Measurements from ENCODE around the gene UNCX.
A peak's percentile ranks its signal among the peaks of the same experiment; 100 is the strongest.
"Not testable (repeated sequence)": the region's sequence is repeated elsewhere in the genome, so short reads cannot be mapped to it uniquely, and the experiment has no call there.

UNCX gene

DNA sequence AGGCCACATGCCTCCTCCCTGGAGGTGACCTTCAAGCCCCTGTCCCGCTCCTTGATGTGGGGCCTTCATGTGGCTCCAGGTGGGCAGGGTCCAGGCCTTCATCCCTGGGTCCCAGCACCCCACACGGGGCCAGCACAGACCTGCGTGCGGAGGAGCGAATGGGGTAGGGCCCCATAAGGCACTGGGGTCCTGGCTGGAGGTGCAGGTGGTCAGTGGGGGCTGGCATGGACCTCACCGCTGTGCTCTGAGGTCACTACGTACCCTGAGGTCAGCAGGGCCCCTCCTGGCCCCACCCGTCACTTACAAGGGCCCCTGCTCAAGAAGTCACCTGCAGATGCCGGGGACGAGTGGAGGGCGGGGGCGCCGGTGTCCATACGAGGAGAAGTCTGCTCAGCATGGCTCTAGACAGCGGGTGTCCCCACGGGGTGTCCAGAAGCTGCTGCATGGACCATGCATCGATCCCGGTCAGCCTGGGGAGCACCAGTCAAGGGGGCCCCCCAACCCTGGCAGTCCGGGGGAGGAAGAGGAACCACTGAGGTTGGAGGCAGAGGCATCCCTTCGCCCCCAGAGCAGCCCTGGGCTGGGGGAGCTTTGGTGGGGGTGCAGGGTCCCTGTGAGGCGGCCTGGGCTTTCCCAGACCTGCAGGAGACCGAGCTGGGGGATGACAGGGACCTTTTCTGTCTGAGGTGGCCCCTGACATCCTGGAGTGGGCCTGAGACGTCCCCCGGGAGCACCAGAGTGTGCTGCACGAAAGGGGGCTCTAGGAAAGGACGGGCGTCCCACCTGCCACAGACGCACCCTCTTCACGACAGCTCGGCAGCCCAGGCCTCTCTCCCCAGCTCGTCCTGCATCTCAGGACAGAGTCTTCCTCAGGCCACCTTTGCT lies 34.6 kb downstream of the UNCX start:
- Mint-ChIP-seq H3K4me3 (no peak overlapping the region), H3K27ac (no peak overlapping the region), H3K27me3 (peaks cover 45% of the 10 kb centered on the region), H3K4me1 (no peaks in the 10 kb centered on the region), H3K36me3 (no peaks in the 10 kb centered on the region), H3K9me3 (peaks cover 10% of the 10 kb centered on the region)
- ATAC-seq: no peak

GRCh38 chr7:1268076-1268815 lies 35.6 kb downstream of the UNCX start:
- ATAC-seq: no peak
- H3K4me3 Mint-ChIP-seq: no peak overlapping the region
- no peaks in the 10 kb centered on the region for H3K36me3 Mint-ChIP-seq
- H3K9me3 Mint-ChIP-seq: peaks cover 10% of the 10 kb centered on the region
- H3K27ac Mint-ChIP-seq: no peak overlapping the region
- H3K27me3 Mint-ChIP-seq: peaks cover 44% of the 10 kb centered on the region
- no peaks in the 10 kb centered on the region for H3K4me1 Mint-ChIP-seq

DNA sequence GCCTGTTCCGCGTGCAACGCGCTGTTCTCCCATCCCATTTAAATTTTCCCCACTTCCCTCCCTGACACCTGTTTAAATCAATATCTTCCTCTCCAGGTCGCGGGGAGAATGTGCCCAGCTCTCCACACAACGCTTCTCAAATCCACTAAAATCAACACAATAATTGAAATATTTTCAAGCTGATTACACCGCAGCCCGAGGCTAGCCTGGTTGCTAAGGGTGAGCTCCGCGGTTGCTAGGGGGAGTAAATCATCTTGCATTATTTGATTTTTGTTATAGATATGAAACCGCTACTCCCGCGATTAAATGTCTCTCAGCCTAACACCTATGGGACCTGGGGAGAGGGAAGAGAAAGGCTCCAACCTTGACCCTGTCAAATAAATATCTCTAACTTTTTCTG lies 36.2 kb downstream of the UNCX start:
- ATAC-seq: no peak
- H3K4me1 Mint-ChIP-seq: no peaks in the 10 kb centered on the region
- H3K27me3 Mint-ChIP-seq: peaks cover 38% of the 10 kb centered on the region
- H3K4me3 Mint-ChIP-seq: no peak overlapping the region
- H3K9me3 Mint-ChIP-seq: peaks cover 10% of the 10 kb centered on the region
- H3K27ac Mint-ChIP-seq: no peak overlapping the region
- no peaks in the 10 kb centered on the region for H3K36me3 Mint-ChIP-seq

GRCh38 chr7:1269336-1269890 lies 36.7 kb downstream of the UNCX start:
- Mint-ChIP-seq H3K27ac (no peak overlapping the region), H3K9me3 (peaks cover 10% of the 10 kb centered on the region), H3K4me1 (no peaks in the 10 kb centered on the region), H3K27me3 (peaks cover 35% of the 10 kb centered on the region), H3K36me3 (no peaks in the 10 kb centered on the region), H3K4me3 (no peak overlapping the region)
- no peak for ATAC-seq

DNA sequence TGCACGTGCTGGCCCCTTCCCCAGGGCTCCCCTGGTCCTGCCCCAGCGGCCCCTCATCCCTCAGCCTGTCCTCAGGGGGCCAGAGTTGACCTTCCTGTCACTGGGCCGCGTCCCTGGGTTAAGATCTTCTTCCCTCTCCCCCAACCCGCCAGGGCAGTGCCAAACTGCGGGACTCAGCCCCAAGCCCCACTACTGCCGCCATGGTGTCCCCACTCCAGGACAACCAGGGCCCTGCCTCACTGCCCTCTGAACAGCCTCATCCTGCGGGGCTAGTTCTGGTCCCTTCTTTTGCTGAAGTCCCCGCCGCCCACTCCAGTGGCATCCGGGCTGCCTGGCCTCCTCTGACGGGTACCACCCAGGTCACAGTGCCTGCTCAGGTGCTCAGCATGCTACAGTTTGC lies 37.5 kb downstream of the UNCX start:
- Mint-ChIP-seq H3K4me1 (no peaks in the 10 kb centered on the region), H3K27me3 (peaks cover 27% of the 10 kb centered on the region), H3K9me3 (peaks cover 10% of the 10 kb centered on the region), H3K36me3 (no peaks in the 10 kb centered on the region), H3K4me3 (no peak overlapping the region), H3K27ac (no peak overlapping the region)
- no peak for ATAC-seq

DNA sequence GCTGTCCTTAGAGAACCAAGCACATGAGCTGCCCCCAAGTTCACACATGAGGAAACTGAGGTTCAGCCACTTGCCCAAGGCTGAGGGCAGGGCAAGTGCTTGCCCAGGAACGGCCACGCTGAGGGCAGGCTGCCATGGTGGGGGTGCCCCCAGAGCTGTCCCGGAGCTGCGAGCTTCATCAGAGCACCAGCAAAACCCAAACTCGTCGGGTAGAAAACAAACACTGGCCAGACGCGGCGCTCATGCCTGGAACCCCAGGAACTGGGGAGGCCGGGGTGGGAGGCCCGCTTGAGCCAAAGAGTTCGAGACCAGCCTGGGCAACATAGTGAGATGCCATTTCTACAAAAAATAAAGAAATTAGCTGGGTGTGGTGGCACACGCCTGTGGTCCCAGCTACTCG lies 38.4 kb downstream of the UNCX start:
- no peak overlapping the region for H3K4me3 Mint-ChIP-seq
- ATAC-seq: no peak
- H3K9me3 Mint-ChIP-seq: peaks cover 4% of the 10 kb centered on the region
- no peaks in the 10 kb centered on the region for H3K36me3 Mint-ChIP-seq
- no peaks in the 10 kb centered on the region for H3K4me1 Mint-ChIP-seq
- H3K27me3 Mint-ChIP-seq: peaks cover 19% of the 10 kb centered on the region
- H3K27ac Mint-ChIP-seq: no peak overlapping the region

- Mint-ChIP-seq H3K9me3 (no peaks in the 10 kb centered on the region), H3K27me3 (peaks cover 13% of the 10 kb centered on the region), H3K4me1 (no peaks in the 10 kb centered on the region), H3K36me3 (no peaks in the 10 kb centered on the region), H3K27ac (no peak overlapping the region), H3K4me3 (no peak overlapping the region)
- no peak for ATAC-seq
Observed at GRCh38 chr7:1271656-1272055, 39.0 kb downstream of the UNCX start.

GRCh38 chr7:1272136-1272535 lies 39.5 kb downstream of the UNCX start:
- not testable (repeated sequence) for H3K36me3 Mint-ChIP-seq, H3K27ac Mint-ChIP-seq, H3K9me3 Mint-ChIP-seq, H3K27me3 Mint-ChIP-seq, ATAC-seq, H3K4me1 Mint-ChIP-seq, H3K4me3 Mint-ChIP-seq

DNA sequence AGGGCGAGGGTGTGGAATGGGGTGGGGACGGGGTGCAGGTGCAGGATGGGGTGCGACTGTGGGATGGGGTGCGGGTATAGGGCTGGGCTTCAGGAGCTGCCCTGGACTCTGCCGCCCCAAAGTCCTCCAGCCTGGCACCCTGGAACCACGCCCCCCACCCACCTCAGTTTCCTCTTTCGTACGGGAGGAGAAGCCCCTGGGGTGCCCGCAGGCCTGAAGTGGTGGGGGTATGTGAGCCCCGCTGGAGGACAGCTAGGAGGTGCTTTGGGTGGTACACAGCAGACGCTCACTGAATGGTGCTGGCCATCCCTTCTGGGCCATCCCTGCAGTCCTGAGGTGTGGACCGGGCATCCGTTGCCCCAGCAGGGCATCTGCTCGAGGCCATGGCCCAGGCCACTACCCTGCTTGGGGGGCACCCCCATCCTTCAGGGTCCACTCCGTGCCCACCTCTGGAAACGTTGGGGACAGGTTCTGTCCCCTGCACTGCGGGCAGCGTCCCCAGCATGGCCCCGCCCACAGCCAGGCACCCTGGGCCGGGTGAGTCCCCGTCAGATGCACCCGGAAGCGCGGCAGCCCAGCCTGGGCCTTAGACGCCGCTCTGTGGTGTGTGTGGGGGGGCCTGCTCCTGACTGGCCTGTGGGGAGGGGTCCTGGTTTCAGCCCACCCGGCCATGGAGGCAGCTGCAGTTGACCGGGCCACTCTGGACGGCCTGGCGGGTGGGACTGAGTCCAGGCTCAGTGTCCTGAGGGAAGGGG lies 41.6 kb downstream of the UNCX start:
- Mint-ChIP-seq H3K36me3 (no peaks in the 10 kb centered on the region), H3K27me3 (no peaks in the 10 kb centered on the region), H3K4me3 (no peak overlapping the region), H3K4me1 (no peaks in the 10 kb centered on the region), H3K9me3 (no peaks in the 10 kb centered on the region), H3K27ac (no peak overlapping the region)
- ATAC-seq: peak; percentile 49

GRCh38 chr7:1274876-1275375 lies 42.3 kb downstream of the UNCX start:
- no peaks in the 10 kb centered on the region for H3K4me1 Mint-ChIP-seq
- ATAC-seq: peak; percentile 39
- peaks cover under 1% of the 10 kb centered on the region for H3K36me3 Mint-ChIP-seq
- peaks cover under 1% of the 10 kb centered on the region for H3K9me3 Mint-ChIP-seq
- no peaks in the 10 kb centered on the region for H3K27me3 Mint-ChIP-seq
- H3K27ac Mint-ChIP-seq: no peak overlapping the region
- no peak overlapping the region for H3K4me3 Mint-ChIP-seq

DNA sequence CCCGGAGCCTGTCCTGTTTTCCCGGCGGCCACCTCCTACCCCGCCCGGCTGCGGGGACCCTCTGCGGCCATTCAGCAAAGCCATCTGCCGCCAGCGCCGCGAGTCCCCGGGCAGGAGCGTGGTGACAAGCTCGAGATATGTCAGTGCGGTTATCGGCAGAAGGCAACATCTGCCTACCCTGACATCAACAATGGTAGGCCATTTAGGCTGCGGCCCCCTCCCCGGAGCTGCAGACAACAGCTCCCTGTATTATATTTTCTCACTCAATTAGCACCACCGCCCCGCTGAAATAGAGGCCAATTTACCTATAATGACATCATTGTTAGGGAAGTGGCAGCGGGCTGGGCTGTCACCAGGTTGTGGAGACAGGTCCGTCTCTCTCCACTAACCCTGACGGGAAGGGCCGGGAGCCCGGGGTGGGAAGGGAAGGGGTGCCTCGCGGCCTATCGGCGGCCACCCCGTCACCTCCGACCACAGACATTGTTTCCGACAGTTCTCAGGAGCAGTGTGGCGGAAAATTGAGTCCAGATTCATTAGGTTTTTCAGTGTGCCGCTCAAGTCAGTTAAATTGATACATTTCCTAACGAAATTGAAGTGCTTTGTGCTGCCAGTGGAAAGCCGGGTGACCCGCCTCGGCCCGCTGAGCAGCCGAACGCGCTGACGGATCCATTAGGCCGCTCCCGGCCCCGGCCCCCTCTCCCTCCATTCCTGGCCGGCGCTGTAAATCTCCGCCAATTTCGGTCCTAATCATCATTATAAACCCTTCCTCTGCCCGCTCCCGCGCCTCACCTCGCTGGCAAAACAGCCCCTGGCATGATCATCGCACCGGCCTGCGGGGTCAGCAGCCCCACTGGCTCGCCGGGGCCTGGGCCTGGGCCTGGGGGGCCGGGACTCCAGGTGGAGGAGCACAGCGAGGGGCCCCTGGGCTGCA lies 43.0 kb downstream of the UNCX start:
- Mint-ChIP-seq H3K36me3 (peaks cover 6% of the 10 kb centered on the region), H3K4me1 (no peaks in the 10 kb centered on the region), H3K27me3 (no peaks in the 10 kb centered on the region), H3K9me3 (peaks cover 9% of the 10 kb centered on the region), H3K4me3 (no peak overlapping the region), H3K27ac (no peak overlapping the region)
- no peak for ATAC-seq

DNA sequence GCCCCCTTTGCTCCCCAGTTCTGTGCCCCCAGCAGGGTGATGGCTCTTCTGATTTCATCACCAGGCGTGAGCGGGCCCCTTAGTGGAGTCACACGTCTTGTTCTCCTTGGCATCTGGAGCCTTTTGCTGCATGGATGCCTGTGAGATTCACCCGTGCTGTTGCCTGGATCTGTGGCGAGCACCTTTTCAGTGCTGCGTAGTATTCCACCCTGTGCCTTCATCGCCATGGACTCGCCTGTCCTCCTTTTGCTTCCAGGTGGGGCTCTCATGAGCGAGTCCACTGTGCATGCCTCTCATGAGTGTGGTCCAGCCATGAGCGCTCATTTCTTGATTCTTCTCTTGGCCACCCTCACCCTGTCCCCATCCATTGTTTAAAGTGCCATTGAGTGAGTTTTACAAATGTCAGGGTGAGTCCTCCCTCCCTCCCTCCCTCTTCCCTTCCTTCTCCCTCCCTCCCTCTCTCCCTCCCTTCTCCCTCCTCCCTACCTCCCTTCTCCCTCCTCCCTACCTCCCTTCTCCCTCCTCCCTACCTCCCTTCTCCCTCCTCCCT lies 44.0 kb downstream of the UNCX start:
- Mint-ChIP-seq H3K4me1 (no peaks in the 10 kb centered on the region), H3K27ac (no peak overlapping the region), H3K4me3 (no peak overlapping the region), H3K9me3 (peaks cover 9% of the 10 kb centered on the region), H3K27me3 (no peaks in the 10 kb centered on the region), H3K36me3 (peaks cover 6% of the 10 kb centered on the region)
- no peak for ATAC-seq

DNA sequence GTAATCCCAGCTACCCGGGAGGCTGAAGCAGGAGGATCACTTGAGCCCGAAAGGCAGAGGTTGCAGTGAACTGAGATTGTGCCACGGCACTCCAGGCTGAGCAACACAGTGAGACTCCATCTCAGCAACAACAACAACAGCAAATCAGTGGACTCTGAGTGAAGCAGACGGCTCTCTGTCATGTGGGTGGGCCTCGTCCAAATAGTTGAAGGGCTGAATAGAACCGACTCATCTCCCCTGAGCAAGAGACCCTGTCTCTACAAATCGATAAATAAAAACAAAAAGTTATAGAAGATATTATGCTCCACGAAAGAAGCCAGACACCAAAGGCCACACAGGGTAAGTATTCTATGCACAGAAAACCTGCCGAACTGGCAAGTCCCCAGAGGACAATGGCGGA lies 45.9 kb downstream of the UNCX start:
- Mint-ChIP-seq H3K9me3 (peaks cover 9% of the 10 kb centered on the region), H3K36me3 (peaks cover 6% of the 10 kb centered on the region), H3K27ac (no peak overlapping the region), H3K4me1 (no peaks in the 10 kb centered on the region), H3K27me3 (no peaks in the 10 kb centered on the region), H3K4me3 (no peak overlapping the region)
- no peak for ATAC-seq

GRCh38 chr7:1279041-1279440 lies 46.4 kb downstream of the UNCX start:
- Mint-ChIP-seq H3K36me3 (peaks cover 6% of the 10 kb centered on the region), H3K4me3 (no peak overlapping the region), H3K9me3 (peaks cover 9% of the 10 kb centered on the region), H3K27me3 (no peaks in the 10 kb centered on the region), H3K27ac (no peak overlapping the region), H3K4me1 (no peaks in the 10 kb centered on the region)
- ATAC-seq: no peak
